ENCODE data around the gene MOGAT3.
"Not testable (repeated sequence)": the region's sequence is repeated elsewhere in the genome, so short reads cannot be mapped to it uniquely, and the experiment has no call there.

MOGAT3 gene

GRCh38 chr7:101205901-101206664 is 5.2 kb upstream of the MOGAT3 start:
- Histone ChIP-seq H3K27ac (ENCODE audit: insufficient read depth, low read length, poor library complexity, severe bottlenecking) (no peak overlapping the region), H3K9me3 (ENCODE audit: control insufficient read depth, low read length) (no peaks in the 10 kb centered on the region), H3K4me1 (ENCODE audit: control insufficient read depth, insufficient read depth, low read length, poor library complexity, severe bottlenecking) (peaks cover 5% of the 10 kb centered on the region), H3K36me3 (ENCODE audit: control insufficient read depth, insufficient read depth, low read length) (peaks cover 13% of the 10 kb centered on the region), H3K4me3 (ENCODE audit: insufficient read depth, low read depth, low read length, poor library complexity, severe bottlenecking) (no peak overlapping the region), H3K27me3 (replicated peaks; ENCODE audit: control insufficient read depth, insufficient read depth, low read length, poor library complexity, severe bottlenecking) (peaks cover 11% of the 10 kb centered on the region)
- DNase-seq, result no peak

GRCh38 chr7:101203740-101204738 is 3.2 kb upstream of the MOGAT3 start:
- H3K4me3 ChIP-seq (ENCODE audit: insufficient read depth, low read depth, low read length, poor library complexity, severe bottlenecking), result peak overlapping the region; percentile 32

GRCh38 chr7:101202603-101202918 is 1.7 kb upstream of the MOGAT3 start:
- H3K9me3 ChIP-seq (ENCODE audit: control insufficient read depth, low read length), result no peaks in the 10 kb centered on the region
- H3K27ac ChIP-seq (ENCODE audit: insufficient read depth, low read length, poor library complexity, severe bottlenecking), result no peak overlapping the region
- H3K36me3 ChIP-seq (ENCODE audit: control insufficient read depth, insufficient read depth, low read length), result peaks cover 6% of the 10 kb centered on the region
- no peak overlapping the region for H3K4me3 ChIP-seq (ENCODE audit: insufficient read depth, low read depth, low read length, poor library complexity, severe bottlenecking)
- H3K27me3 ChIP-seq (replicated peaks; ENCODE audit: control insufficient read depth, insufficient read depth, low read length, poor library complexity, severe bottlenecking), result peaks cover 23% of the 10 kb centered on the region
- peaks cover 5% of the 10 kb centered on the region for H3K4me1 ChIP-seq (ENCODE audit: control insufficient read depth, insufficient read depth, low read length, poor library complexity, severe bottlenecking)
- DNase-seq, result no peak

More at GRCh38 chr7:101203740-101204738, 3.2 kb upstream of the MOGAT3 start:
- H3K27me3 ChIP-seq (replicated peaks; ENCODE audit: control insufficient read depth, insufficient read depth, low read length, poor library complexity, severe bottlenecking), result peaks cover 23% of the 10 kb centered on the region
- not testable (repeated sequence) for H3K4me1 ChIP-seq (ENCODE audit: control insufficient read depth, insufficient read depth, low read length, poor library complexity, severe bottlenecking); H3K27ac ChIP-seq (ENCODE audit: insufficient read depth, low read length, poor library complexity, severe bottlenecking); H3K9me3 ChIP-seq (ENCODE audit: control insufficient read depth, low read length)
- peak in 1 of 3 donors; percentile 18 for DNase-seq
- H3K36me3 ChIP-seq (ENCODE audit: control insufficient read depth, insufficient read depth, low read length), result peaks cover 11% of the 10 kb centered on the region

- Histone ChIP-seq H3K27me3 (replicated peaks; ENCODE audit: control insufficient read depth, insufficient read depth, low read length, poor library complexity, severe bottlenecking) (peaks cover 23% of the 10 kb centered on the region), H3K4me1 (ENCODE audit: control insufficient read depth, insufficient read depth, low read length, poor library complexity, severe bottlenecking) (peaks cover 5% of the 10 kb centered on the region), H3K36me3 (ENCODE audit: control insufficient read depth, insufficient read depth, low read length) (peaks cover 6% of the 10 kb centered on the region), H3K4me3 (ENCODE audit: insufficient read depth, low read depth, low read length, poor library complexity, severe bottlenecking) (no peak overlapping the region), H3K9me3 (ENCODE audit: control insufficient read depth, low read length) (no peaks in the 10 kb centered on the region), H3K27ac (ENCODE audit: insufficient read depth, low read length, poor library complexity, severe bottlenecking) (no peak overlapping the region)
- DNase-seq, result no peak
Measured at GRCh38 chr7:101201695-101202602, 1.1 kb upstream of the MOGAT3 start.

GRCh38 chr7:101200504-101200861 is 353 bp downstream of the MOGAT3 start:
- peaks cover 5% of the 10 kb centered on the region for H3K4me1 ChIP-seq (ENCODE audit: control insufficient read depth, insufficient read depth, low read length, poor library complexity, severe bottlenecking)
- no peak overlapping the region for H3K27ac ChIP-seq (ENCODE audit: insufficient read depth, low read length, poor library complexity, severe bottlenecking)
- H3K4me3 ChIP-seq (ENCODE audit: insufficient read depth, low read depth, low read length, poor library complexity, severe bottlenecking), result no peak overlapping the region
- H3K36me3 ChIP-seq (ENCODE audit: control insufficient read depth, insufficient read depth, low read length), result no peaks in the 10 kb centered on the region
- no peaks in the 10 kb centered on the region for H3K9me3 ChIP-seq (ENCODE audit: control insufficient read depth, low read length)
- DNase-seq, result no peak
- peaks cover 23% of the 10 kb centered on the region for H3K27me3 ChIP-seq (replicated peaks; ENCODE audit: control insufficient read depth, insufficient read depth, low read length, poor library complexity, severe bottlenecking)

- H3K4me3 ChIP-seq (ENCODE audit: insufficient read depth, low read depth, low read length, poor library complexity, severe bottlenecking); H3K9me3 ChIP-seq (ENCODE audit: control insufficient read depth, low read length); H3K4me1 ChIP-seq (ENCODE audit: control insufficient read depth, insufficient read depth, low read length, poor library complexity, severe bottlenecking); H3K36me3 ChIP-seq (ENCODE audit: control insufficient read depth, insufficient read depth, low read length); H3K27ac ChIP-seq (ENCODE audit: insufficient read depth, low read length, poor library complexity, severe bottlenecking); DNase-seq: not testable (repeated sequence)
- H3K27me3 ChIP-seq (replicated peaks; ENCODE audit: control insufficient read depth, insufficient read depth, low read length, poor library complexity, severe bottlenecking), result peaks cover 23% of the 10 kb centered on the region
Measured at GRCh38 chr7:101199522-101199921, 1.3 kb downstream of the MOGAT3 start.

GRCh38 chr7:101198476-101198875 is 2.4 kb downstream of the MOGAT3 start:
- no peak overlapping the region for H3K27ac ChIP-seq (ENCODE audit: insufficient read depth, low read length, poor library complexity, severe bottlenecking)
- H3K9me3 ChIP-seq (ENCODE audit: control insufficient read depth, low read length), result no peaks in the 10 kb centered on the region
- H3K4me1 ChIP-seq (ENCODE audit: control insufficient read depth, insufficient read depth, low read length, poor library complexity, severe bottlenecking), result peaks cover 5% of the 10 kb centered on the region
- H3K36me3 ChIP-seq (ENCODE audit: control insufficient read depth, insufficient read depth, low read length), result no peaks in the 10 kb centered on the region
- H3K27me3 ChIP-seq (replicated peaks; ENCODE audit: control insufficient read depth, insufficient read depth, low read length, poor library complexity, severe bottlenecking), result peaks cover 22% of the 10 kb centered on the region
- no peak for DNase-seq
- H3K4me3 ChIP-seq (ENCODE audit: insufficient read depth, low read depth, low read length, poor library complexity, severe bottlenecking), result no peak overlapping the region

- H3K4me1 ChIP-seq (ENCODE audit: control insufficient read depth, insufficient read depth, low read length, poor library complexity, severe bottlenecking), result peaks cover 5% of the 10 kb centered on the region
- H3K27me3 ChIP-seq (replicated peaks; ENCODE audit: control insufficient read depth, insufficient read depth, low read length, poor library complexity, severe bottlenecking), result peaks cover 20% of the 10 kb centered on the region
- no peaks in the 10 kb centered on the region for H3K36me3 ChIP-seq (ENCODE audit: control insufficient read depth, insufficient read depth, low read length)
- H3K27ac ChIP-seq (ENCODE audit: insufficient read depth, low read length, poor library complexity, severe bottlenecking), result no peak overlapping the region
- no peaks in the 10 kb centered on the region for H3K9me3 ChIP-seq (ENCODE audit: control insufficient read depth, low read length)
- no peak for DNase-seq
- H3K4me3 ChIP-seq (ENCODE audit: insufficient read depth, low read depth, low read length, poor library complexity, severe bottlenecking), result no peak overlapping the region
Measured at GRCh38 chr7:101197991-101198390, 2.8 kb downstream of the MOGAT3 start.

GRCh38 chr7:101195884-101196283 is 5.0 kb downstream of the MOGAT3 start:
- Histone ChIP-seq H3K27ac (ENCODE audit: insufficient read depth, low read length, poor library complexity, severe bottlenecking) (no peak overlapping the region), H3K4me3 (ENCODE audit: insufficient read depth, low read depth, low read length, poor library complexity, severe bottlenecking) (no peak overlapping the region), H3K27me3 (replicated peaks; ENCODE audit: control insufficient read depth, insufficient read depth, low read length, poor library complexity, severe bottlenecking) (peaks cover 10% of the 10 kb centered on the region), H3K4me1 (ENCODE audit: control insufficient read depth, insufficient read depth, low read length, poor library complexity, severe bottlenecking) (no peaks in the 10 kb centered on the region), H3K9me3 (ENCODE audit: control insufficient read depth, low read length) (no peaks in the 10 kb centered on the region), H3K36me3 (ENCODE audit: control insufficient read depth, insufficient read depth, low read length) (no peaks in the 10 kb centered on the region)
- DNase-seq, result no peak

Data from effector memory CD4-positive, alpha-beta T cell (primary cell).